Transverse colon (tissue), 4 donors: Measurements from ENCODE around the gene TAMALIN. TPM values are rescaled to one million over a fixed set of nuclear protein-coding genes. Genes with fewer than 3 reads are reported as not detected.

Experiments used
- DNase-seq: peaks from one replicate; pipeline ENCODE4 v3.0.0-alpha.2; 2019
- H3K27ac ChIP-seq, 4 donors: fragments of 200-600 bp; sonication (generic); 2 replicates each; pipeline ENCODE4 v1.5.1; 2016 to 2018; ENCODE audit warnings: inconsistent platforms in 4 of 4
- H3K27me3 ChIP-seq: fragments of 200-600 bp; sonication (generic); 2 replicates; pipeline ENCODE4 v1.5.1; 2017; ENCODE audit warnings: inconsistent platforms
- H3K36me3 ChIP-seq, 4 donors: fragments of 200-600 bp; sonication (generic); 2 replicates each; pipeline ENCODE4 v1.5.1; 2017 to 2019; ENCODE audit warnings: inconsistent platforms in 4 of 4
- H3K4me1 ChIP-seq, 4 donors: fragments of 200-600 bp; sonication (generic); 2 replicates each; pipeline ENCODE4 v1.5.1; 2017 to 2020; ENCODE audit warnings: inconsistent platforms in 4 of 4
- H3K4me3 ChIP-seq, 4 donors: fragments of 200-600 bp; sonication (generic); 1 replicate in 1 of 4; 2 replicates in 3 of 4; pipeline versions ENCODE4 v1.5.1 to v1.6.1; 2017 to 2019; ENCODE audit warnings: inconsistent platforms in 4 of 4
- H3K9me3 ChIP-seq, 2 donors: fragments of 200-600 bp; sonication (generic); 2 replicates each; pipeline ENCODE4 v1.5.1; 2017 to 2019; ENCODE audit warnings: inconsistent platforms in 2 of 2
- CTCF ChIP-seq, 5 experiments: fragments of 200-600 bp in 3 of 5; fragments of 450-650 bp in 2 of 5; sonication (generic) in 3 of 5; IDR thresholded peaks; 1 replicate in 2 of 5; 2 replicates in 3 of 5; pipeline ENCODE4 v1.5.1; 2016 to 2017; ENCODE audit warnings: antibody characterized with exemption in 5 of 5, inconsistent platforms in 3 of 5, mild to moderate bottlenecking in 2 of 5, moderate library complexity in 1 of 5
- EP300 ChIP-seq: sonication (generic); formaldehyde crosslinking; IDR thresholded peaks from one replicate; pipeline ENCODE4 v1.6.1; 2017; ENCODE audit warnings: antibody characterized with exemption, low read depth
- POLR2A ChIP-seq: fragments of 450-650 bp; IDR thresholded peaks from one replicate; pipeline ENCODE4 v1.6.1; 2016; ENCODE audit warnings: antibody characterized with exemption, mild to moderate bottlenecking, moderate library complexity
- POLR2AphosphoS5 ChIP-seq, 3 donors: sonication (generic); formaldehyde crosslinking; IDR thresholded peaks; one replicate each; pipeline ENCODE4 v1.6.1; 2016; ENCODE audit warnings: antibody characterized with exemption in 3 of 3
- WGBS, 2 donors: methylation state at CpG; one replicate each; pipeline ENCODE4 v1.1.5; 2018; ENCODE audit warnings: low coverage in 1 of 2; 5-methylcytosine and 5-hydroxymethylcytosine counted together
- in situ Hi-C, 4 donors: fragments of 200-750 bp; cut with MboI; loops; one replicate each; pipeline versions ENCODE4 v1.15.0 to v1.15.1; 2017; ENCODE audit warnings: low sequenced_read_pairs in 3 of 4, low pct_ligation_motif_present in 1 of 4, low pct_unique_long_range_greater_than_20kb in 1 of 4
- intact Hi-C: fragments of 100-400 bp; cut with DNase I; formaldehyde crosslinking; loops from one replicate; pipeline ENCODE4 v1.15.1; 2023; ENCODE audit warnings: low total_unique reads
- total RNA-seq, 4 donors: library from RNA; depleted of rRNA; stranded (reverse); fragments of >200 nt; gene quantifications; one replicate each; pipeline ENCODE4 v1.1.0, GENCODE V29; 2016

The TAMALIN gene
- total RNA-seq, 4 donors from 2014 or later, result 5.9 to 20.6 (median 9.7) TPM

DNA sequence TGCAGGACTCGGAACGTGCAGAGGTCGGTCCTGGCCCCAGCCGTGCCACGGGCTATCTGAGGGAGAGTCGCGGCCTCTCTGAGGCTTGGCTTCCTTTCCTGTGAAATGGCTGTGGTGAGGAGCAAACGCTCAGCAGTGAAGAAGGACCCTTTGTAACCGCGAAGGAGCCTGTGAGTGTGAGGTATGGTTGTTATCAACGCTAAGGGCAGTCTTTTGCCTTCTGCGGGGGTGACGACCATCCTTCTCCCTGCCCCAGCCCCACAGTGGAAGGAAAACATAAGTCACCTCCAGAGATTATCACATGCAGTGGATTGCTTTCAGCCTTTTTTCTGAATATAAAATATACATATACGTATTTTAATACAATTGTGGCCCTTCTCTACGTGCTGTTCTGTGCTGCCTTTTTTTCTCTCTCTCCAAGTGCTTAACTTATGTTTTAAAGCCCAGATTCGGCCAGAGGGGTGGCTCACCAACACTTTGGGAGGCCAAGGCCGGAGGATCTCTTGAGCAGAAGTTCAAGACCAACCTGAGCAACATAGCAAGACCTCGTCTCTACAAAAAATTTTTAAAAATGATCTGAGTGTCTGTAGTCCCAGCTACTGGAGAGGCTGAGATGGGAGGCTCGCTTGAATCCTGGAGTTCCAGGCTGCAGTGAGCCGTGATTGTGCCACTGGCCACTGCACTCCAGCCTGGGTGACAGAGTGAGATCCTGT, 17.4 kb downstream of the TAMALIN start:
- Histone ChIP-seq H3K27ac (peak overlapping the region; percentile 93 to 95 (median 94)), H3K4me1 (peaks cover 17 to 39% (median 35%) of the 10 kb centered on the region in 4 donors), H3K4me3 (peak overlapping the region in 3 of 4 donors; percentile 34 to 54 (median 51)), H3K9me3 (no peaks in the 10 kb centered on the region), H3K36me3 (no peaks in the 10 kb centered on the region), H3K27me3 (no peaks in the 10 kb centered on the region)
- no peak for DNase-seq
- intact Hi-C loops (loop anchor here (2.0 kb wide), 2 partner anchors 19 to 53 kb away; no protein-coding TSS in a partner anchor), in situ Hi-C loops (loop anchor here in 1 of 4 donors (10.0 kb wide), 1 partner anchor 61 kb away; no protein-coding TSS in a partner anchor)
- WGBS, 2 donors, result 23 to 44% methylated on average over 4 to 20 of the region's 20 CpGs
- TF ChIP-seq CTCF (IDR thresholded peaks at IDR 0.05) (peak in 4 of 5 experiments; percentile 4 to 40 (median 26)), POLR2A (no peak)

GRCh38 chr12:52024845-52025230, 18.1 kb downstream of the TAMALIN start:
- TF ChIP-seq EP300 (no peak), POLR2AphosphoS5 (IDR thresholded peaks at IDR 0.05) (peak; percentile 65 to 78 (median 77)), POLR2A (peak; percentile 59)
- Histone ChIP-seq H3K4me3 (peak overlapping the region in 3 of 4 donors; percentile 14 to 51 (median 19)), H3K27me3 (no peaks in the 10 kb centered on the region), H3K9me3 (no peaks in the 10 kb centered on the region), H3K36me3 (no peaks in the 10 kb centered on the region), H3K4me1 (peaks cover 17 to 39% (median 35%) of the 10 kb centered on the region in 4 donors), H3K27ac (peak overlapping the region; percentile 93 to 95 (median 94))
- in situ Hi-C loops, result loop anchor here in 3 of 4 donors (5.0 to 10.0 kb wide), 2 partner anchors 57 to 60 kb away; no protein-coding TSS in a partner anchor
- 49% methylated on average over 15 of the region's 15 CpGs; no CpG with 5 or more reads in 1 of the 2 donors for WGBS, 2 donors
- DNase-seq, result peak; percentile 83
- intact Hi-C loops, result loop anchor here (2.0 kb wide), 1 partner anchor 52 kb away; no protein-coding TSS in a partner anchor

GRCh38 chr12:52026263-52026662, 19.5 kb downstream of the TAMALIN start:
- DNase-seq, result no peak
- WGBS, 2 donors, result 22 to 33% methylated on average over 4 to 5 of the region's 5 CpGs
- intact Hi-C loops, result loop anchor here (2.0 kb wide), 1 partner anchor 57 kb away; no protein-coding TSS in a partner anchor
- Histone ChIP-seq H3K27ac (peak overlapping the region; percentile 93 to 95 (median 94)), H3K9me3 (no peaks in the 10 kb centered on the region), H3K36me3 (no peaks in the 10 kb centered on the region), H3K27me3 (no peaks in the 10 kb centered on the region), H3K4me3 (no peak overlapping the region), H3K4me1 (peaks cover 17 to 39% (median 35%) of the 10 kb centered on the region in 4 donors)
- TF ChIP-seq POLR2AphosphoS5 (IDR thresholded peaks at IDR 0.05) (peak in 1 of 3 donors; percentile 31), POLR2A (no peak), CTCF (IDR thresholded peaks at IDR 0.05) (no peak), EP300 (peak; percentile 60)
- in situ Hi-C loops, result loop anchor here in 3 of 4 donors (5.0 to 10.0 kb wide), 2 partner anchors 56 to 59 kb away; no protein-coding TSS in a partner anchor

DNA sequence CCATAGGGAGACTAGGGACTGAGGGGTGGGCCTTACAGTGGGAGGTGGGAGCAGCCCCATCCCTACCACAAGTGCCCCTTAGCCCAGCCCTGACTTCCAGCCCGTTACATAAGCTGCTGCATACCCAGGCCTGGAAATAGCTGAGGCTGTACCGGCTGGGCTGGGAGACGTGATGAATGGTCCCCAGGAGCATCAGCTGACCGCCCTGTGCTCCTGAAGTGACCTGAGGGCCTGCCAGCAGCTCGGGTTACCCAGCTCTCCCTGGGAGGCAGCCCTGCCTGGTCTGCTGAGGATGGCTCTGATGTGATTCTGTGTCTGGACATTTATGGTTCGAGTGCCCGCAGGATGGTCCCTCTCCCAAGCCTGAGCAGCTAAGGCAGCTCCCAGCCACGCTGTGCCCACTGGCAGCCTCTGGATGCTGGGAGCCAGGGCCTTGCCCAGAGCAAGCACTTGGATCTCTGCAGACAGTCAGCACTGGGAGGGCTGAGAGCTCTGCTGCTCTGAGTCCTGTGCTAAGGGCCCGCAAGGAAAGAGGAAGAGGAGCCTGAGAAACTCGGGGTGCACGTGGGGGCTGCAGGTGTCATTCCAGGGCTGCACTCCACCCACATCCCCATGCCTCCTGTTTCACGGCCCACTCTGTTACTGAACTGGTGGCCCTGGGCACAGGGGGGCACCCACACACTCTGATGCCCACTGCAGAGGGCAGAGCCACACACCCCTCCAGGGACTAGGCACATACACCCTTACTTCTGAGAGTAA, 20.5 kb downstream of the TAMALIN start:
- WGBS, 2 donors, result 76% methylated on average over 12 of the region's 12 CpGs; no CpG with 5 or more reads in 1 of the 2 donors
- peak overlapping the region; percentile 93 to 95 (median 94) for H3K27ac ChIP-seq
- H3K27me3 ChIP-seq, result no peaks in the 10 kb centered on the region
- no peaks in the 10 kb centered on the region for H3K36me3 ChIP-seq
- intact Hi-C loops (loop anchor here (2.0 kb wide), 1 partner anchor 56 kb away; no protein-coding TSS in a partner anchor), in situ Hi-C loops (loop anchor here in 3 of 4 donors (5.0 to 10.0 kb wide), 2 partner anchors 55 to 58 kb away; no protein-coding TSS in a partner anchor)
- no peak overlapping the region for H3K4me3 ChIP-seq
- no peak for DNase-seq
- H3K4me1 ChIP-seq, result peaks cover 22 to 44% (median 40%) of the 10 kb centered on the region in 4 donors
- H3K9me3 ChIP-seq, result no peaks in the 10 kb centered on the region
- TF ChIP-seq POLR2A (no peak), CTCF (IDR thresholded peaks at IDR 0.05) (no peak), POLR2AphosphoS5 (IDR thresholded peaks at IDR 0.05) (peak in 1 of 3 donors; percentile 35)
